ENCODE results near the gene BCL2L2.
A peak's percentile ranks its signal among the peaks of the same experiment; 100 is the strongest.

The BCL2L2 gene

GRCh38 chr14:23352506-23353432 lies 46.1 kb downstream of the BCL2L2 start, which contains the start of gene SLC22A17:
SLC22A17 (minus strand) TSS chr14:23352887.
- TF ChIP-seq, protein P1, sequence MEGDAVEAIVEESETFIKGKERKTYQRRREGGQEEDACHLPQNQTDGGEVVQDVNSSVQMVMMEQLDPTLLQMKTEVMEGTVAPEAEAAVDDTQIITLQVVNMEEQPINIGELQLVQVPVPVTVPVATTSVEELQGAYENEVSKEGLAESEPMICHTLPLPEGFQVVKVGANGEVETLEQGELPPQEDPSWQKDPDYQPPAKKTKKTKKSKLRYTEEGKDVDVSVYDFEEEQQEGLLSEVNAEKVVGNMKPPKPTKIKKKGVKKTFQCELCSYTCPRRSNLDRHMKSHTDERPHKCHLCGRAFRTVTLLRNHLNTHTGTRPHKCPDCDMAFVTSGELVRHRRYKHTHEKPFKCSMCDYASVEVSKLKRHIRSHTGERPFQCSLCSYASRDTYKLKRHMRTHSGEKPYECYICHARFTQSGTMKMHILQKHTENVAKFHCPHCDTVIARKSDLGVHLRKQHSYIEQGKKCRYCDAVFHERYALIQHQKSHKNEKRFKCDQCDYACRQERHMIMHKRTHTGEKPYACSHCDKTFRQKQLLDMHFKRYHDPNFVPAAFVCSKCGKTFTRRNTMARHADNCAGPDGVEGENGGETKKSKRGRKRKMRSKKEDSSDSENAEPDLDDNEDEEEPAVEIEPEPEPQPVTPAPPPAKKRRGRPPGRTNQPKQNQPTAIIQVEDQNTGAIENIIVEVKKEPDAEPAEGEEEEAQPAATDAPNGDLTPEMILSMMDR (IDR thresholded peaks at IDR 0.05; ENCODE audit: low read depth, low read length) = 0 out of 2 replicates have a peak, but pooled peaks have one; percentile 16
- peak; percentile 82 for DNase-seq
- peak within 1 kb of the TSS; percentile 54 for H3K4me3 ChIP-seq (ENCODE audit: low read depth, low read length)
- H3K36me3 ChIP-seq = no peaks in the 10 kb centered on the region
- no peaks in the 10 kb centered on the region for H3K9me3 ChIP-seq
- H3K27me3 ChIP-seq = no peaks in the 10 kb centered on the region
- peaks cover 3% of the 10 kb centered on the region; the same call in 1 of the 2 replicates for H3K4me1 ChIP-seq

DNA sequence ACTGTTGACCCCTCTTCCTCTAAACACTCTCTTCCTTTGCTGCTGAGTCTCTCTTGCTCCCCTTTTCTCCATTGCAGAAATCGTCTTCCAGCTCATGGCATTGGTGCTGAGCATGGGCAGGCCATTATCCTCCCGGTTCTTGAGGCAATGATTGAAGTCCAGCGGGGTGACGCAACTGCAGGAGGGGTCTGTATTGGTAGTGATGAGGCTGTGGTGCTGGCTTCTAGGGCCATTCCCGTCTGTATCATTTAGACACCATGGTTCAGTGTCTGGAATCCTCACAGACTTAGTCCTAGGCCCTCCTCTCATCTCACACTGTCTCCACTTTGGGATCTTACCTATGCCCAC lies 46.8 kb downstream of the BCL2L2 start:
- H3K27me3 ChIP-seq = no peaks in the 10 kb centered on the region
- no peaks in the 10 kb centered on the region for H3K9me3 ChIP-seq
- TF ChIP-seq, protein P1 (IDR thresholded peaks at IDR 0.05; ENCODE audit: low read depth, low read length) = no peak
- H3K4me3 ChIP-seq (ENCODE audit: low read depth, low read length) = no peak overlapping the region
- no peak for DNase-seq
- no peaks in the 10 kb centered on the region for H3K36me3 ChIP-seq
- peaks cover 3% of the 10 kb centered on the region; the same call in 1 of the 2 replicates for H3K4me1 ChIP-seq

- DNase-seq = no peak
- no peaks in the 10 kb centered on the region for H3K27me3 ChIP-seq
Measured at GRCh38 chr14:23354990-23355389, 48.4 kb downstream of the BCL2L2 start.

GRCh38 chr14:23355871-23356435 lies 49.3 kb downstream of the BCL2L2 start:
- no peaks in the 10 kb centered on the region for H3K27me3 ChIP-seq
- H3K4me3 ChIP-seq (ENCODE audit: low read depth, low read length) = no peak overlapping the region
- TF ChIP-seq, protein P1 (IDR thresholded peaks at IDR 0.05; ENCODE audit: low read depth, low read length) = no peak
- H3K36me3 ChIP-seq = no peaks in the 10 kb centered on the region
- no peak for DNase-seq
- H3K4me1 ChIP-seq = peaks cover 3% of the 10 kb centered on the region; the same call in 1 of the 2 replicates
- no peaks in the 10 kb centered on the region for H3K9me3 ChIP-seq

More at GRCh38 chr14:23354990-23355389, 48.4 kb downstream of the BCL2L2 start:
- H3K4me3 ChIP-seq (ENCODE audit: low read depth, low read length) = no peak overlapping the region
- H3K36me3 ChIP-seq = no peaks in the 10 kb centered on the region
- no peaks in the 10 kb centered on the region for H3K9me3 ChIP-seq
- H3K4me1 ChIP-seq = peaks cover 3% of the 10 kb centered on the region; the same call in 1 of the 2 replicates
- TF ChIP-seq, protein P1 (IDR thresholded peaks at IDR 0.05; ENCODE audit: low read depth, low read length) = no peak

- H3K27me3 ChIP-seq = no peaks in the 10 kb centered on the region
Measured at GRCh38 chr14:23356662-23357061, 50.0 kb downstream of the BCL2L2 start.

More at GRCh38 chr14:23356662-23357061, 50.0 kb downstream of the BCL2L2 start:
- Histone ChIP-seq H3K4me1 (peaks cover 2% of the 10 kb centered on the region; the same call in 1 of the 2 replicates), H3K4me3 (ENCODE audit: low read depth, low read length) (no peak overlapping the region), H3K36me3 (no peaks in the 10 kb centered on the region), H3K9me3 (no peaks in the 10 kb centered on the region)
- TF ChIP-seq, protein P1 (IDR thresholded peaks at IDR 0.05; ENCODE audit: low read depth, low read length) = no peak
- DNase-seq = no peak

All from BE2C (cell line).